Endothelial cell of hepatic sinusoid (primary cell): ENCODE results near the gene KIAA0930.

Experiments
- in situ Hi-C: cut with HindIII; loops from 2 replicates; pipeline ENCODE4 v1.10.0; 2017; ENCODE audit warnings: low sequenced_read_pairs

KIAA0930 gene

DNA sequence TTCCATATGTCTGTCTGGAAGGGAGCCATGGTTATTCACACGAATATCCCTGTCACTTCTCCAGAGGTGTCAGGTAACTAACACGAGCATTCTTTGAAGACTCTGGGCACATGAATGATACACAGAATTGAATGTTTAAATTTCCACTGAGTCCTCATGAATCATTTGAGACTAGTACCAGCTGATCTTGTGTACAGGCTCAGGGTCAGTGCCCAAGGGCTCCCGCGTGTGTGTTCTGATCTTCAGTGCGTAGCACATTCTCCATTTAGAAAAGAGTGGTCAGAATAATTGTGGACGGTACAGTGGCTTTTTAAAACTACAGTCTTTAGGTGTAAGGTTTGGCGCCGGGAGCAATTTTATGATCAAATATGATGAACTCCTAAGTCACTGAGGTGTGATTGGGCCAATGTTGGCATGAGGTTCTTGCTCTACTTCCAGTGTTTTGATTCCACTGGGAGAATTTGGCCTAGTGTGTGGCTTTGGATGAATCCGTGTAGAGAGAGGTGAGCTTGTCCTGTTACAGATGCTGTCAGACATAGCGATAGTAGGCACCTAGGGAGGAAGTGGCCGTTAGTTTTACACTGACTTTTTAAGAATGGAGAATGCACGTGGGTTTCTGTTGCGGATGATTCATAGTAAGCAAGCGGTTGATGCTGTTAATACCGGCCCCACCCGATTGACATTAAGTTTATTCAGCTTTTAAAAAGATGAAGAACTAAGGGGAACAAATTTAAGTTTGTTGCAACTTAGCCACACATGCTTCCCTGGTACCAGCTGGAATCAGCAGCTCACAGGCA, 54.8 kb downstream of the KIAA0930 start:
- in situ Hi-C loops, result loop anchor here (10.0 kb wide), 1 partner anchor 149 kb away; no protein-coding TSS in a partner anchor

DNA sequence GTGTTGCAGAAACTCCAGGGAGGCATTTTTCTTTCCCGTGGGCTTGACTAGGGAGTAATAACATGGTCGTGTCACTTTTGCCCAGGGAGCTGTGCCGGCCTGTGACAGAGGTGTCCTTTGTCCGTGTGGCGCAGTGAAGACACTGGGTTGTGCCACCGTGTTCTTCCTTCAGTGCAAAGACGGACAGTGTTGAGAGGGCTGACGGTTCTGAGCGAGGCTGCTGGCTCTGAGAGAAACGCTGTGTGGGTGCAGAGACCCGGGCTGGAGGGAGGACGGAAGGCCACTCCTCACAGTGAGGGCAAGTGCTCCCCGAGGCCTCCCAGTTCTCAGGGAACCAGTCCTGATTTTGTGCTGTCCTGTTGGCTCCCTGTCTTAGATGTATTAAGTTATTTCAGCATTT, 56.7 kb downstream of the KIAA0930 start:
- in situ Hi-C loops, result loop anchor here (10.0 kb wide), 1 partner anchor 151 kb away; no protein-coding TSS in a partner anchor

DNA sequence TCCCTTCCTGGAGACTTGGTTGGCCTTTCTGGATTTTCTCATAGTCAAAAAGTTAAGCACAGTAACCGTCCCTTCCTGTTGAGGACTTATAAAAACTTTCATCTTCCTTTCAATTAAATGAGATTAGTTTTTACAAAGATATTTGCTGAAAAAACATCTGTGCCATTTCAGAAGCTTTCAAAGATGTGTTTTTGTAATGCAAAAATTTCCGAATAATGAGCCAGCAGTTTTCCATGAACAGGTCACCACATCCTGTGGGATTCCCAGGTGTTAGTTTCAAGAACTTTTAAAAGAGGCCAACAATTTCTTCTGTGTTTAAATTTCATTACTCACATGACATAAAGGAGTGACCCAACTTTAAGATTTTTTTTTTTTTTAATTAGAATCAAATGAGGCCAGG, 58.9 kb downstream of the KIAA0930 start:
- in situ Hi-C loops, result loop anchor here (10.0 kb wide), 1 partner anchor 153 kb away; no protein-coding TSS in a partner anchor

DNA sequence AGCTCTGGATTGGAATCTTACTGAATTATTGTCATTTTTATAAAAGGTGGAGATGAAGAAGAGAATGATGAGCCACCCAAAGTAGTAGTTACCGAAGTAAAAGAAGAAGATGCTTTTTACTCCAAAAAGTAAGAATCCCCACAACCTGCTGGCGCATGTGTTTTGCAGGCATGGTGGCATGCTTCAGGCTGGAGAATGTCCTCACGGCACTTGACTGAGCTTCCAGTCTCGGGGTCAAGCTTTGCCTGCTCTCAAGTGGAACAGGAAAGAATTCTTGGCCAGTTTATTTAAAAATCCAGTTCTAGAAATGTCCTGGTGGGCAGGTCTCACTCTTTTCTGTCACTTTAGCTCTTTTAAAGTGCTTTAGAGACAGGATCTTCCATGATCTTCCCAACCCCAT, 59.5 kb downstream of the KIAA0930 start:
- in situ Hi-C loops, result loop anchor here (10.0 kb wide), 1 partner anchor 154 kb away; no protein-coding TSS in a partner anchor

DNA sequence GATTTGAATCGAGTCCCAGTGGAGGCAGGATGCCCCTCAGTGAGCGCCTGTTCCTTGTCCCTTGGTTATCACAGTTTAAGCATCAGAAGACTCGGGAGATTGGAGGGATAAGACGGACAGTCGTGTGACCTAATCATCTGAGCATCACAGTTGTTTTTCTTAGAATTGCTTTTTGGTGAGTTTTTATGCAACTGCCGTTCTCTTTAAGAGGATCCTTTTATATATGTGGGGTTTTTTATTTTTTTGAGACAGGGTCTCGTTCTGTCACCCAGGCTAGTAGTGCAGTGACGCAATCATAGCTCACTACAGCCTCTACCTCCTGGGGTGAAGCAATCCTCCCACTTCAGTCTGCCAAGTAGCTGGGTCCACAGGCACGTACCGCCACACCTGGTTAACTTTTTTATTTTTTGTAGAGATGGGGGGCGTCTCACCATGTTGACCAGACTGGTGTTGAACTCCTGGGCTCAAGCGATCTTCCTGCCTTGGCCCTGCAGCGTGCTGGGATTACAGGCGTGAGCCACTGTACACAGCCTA, 60.5 kb downstream of the KIAA0930 start:
- in situ Hi-C loops, result loop anchor here (10.0 kb wide), 1 partner anchor 155 kb away; no protein-coding TSS in a partner anchor

DNA sequence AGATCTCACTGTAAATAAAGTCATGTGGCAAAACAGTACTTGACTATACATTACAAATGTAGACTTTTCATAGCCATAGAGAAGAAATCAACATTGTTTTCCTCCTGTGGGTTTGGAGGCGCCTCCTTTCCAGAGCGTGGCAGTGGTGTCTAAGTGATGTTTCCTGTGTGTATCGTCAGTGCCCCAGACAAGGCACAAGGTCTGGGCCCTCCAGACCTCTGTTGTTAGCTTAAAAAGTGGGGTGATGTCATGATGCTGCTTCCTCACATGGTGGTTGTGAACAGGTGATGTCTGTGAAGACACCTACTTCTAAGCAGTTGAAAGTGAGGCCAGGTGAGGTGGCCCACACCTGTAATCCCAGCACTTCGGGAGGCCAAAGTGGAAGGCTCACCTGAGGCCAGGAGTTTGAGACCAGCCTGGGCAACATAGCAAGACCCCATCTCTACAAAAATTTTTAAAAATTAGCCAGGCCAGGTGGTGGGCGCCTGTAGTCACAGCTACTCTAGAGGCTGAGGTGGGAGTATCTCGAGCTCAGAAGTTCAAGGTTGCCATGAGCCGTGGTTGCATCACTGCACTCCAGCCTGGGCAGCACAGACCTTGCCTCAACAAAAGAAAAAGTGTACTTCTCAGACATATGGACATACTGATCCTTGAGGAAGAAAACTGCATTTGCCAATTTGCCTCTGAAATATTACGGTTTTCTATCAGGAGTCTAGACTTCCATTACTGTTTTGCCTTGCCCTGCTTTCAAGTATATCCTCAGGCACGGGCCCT, 61.2 kb downstream of the KIAA0930 start:
- in situ Hi-C loops, result loop anchor here (10.0 kb wide), 1 partner anchor 155 kb away; no protein-coding TSS in a partner anchor

DNA sequence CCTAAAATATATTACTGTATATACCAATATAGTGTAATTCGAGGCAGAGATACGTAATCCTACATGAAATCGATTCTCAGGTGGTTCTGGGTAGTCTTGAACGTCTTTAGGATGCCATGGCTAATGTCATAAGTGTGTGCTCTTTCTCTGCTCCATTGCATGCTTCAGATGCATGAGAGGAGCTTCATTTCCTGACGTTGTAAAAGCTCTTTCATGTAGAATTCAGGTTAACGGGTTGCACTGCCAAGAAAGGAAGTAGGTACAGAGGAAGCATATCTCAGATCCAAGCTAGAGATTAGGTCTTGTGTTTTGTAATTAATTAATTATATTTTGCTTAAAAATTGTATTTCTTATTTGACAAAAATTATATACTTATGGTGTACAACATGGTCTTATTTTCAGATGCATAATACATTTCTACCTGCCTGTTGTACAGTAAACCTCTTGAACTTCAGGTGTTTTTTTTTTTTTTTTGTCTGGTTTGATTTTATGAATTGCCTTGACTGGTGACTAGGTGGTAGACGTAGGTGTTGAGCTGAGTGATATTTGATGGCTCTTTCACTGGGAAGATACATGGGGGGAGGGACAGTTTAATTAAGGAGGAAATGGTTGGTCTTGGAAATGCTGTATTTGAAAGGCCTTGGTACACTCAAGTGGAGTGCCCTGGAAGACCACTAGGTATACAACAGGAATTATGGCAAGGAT, 67.7 kb downstream of the KIAA0930 start:
- in situ Hi-C loops, result no loop called here

DNA sequence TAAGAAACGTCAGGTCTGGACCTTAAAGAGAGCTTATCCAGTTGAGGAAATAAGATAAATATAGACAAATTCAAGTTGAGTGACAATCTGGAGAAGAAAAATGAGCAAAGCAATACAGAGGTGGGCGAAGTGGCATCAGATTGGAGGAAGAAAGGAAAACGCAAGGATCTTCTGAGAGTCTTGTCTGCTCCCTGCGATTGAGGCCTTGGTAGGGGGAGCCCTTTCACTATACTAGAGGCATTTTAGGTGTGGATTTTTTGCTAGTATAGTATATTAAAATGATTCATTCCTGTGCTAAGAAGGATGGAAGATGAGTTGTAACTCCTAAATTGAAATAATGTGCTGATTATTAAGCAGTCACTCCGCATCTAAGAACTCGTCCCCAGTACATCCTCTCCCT, 68.9 kb downstream of the KIAA0930 start:
- in situ Hi-C loops, result no loop called here

DNA sequence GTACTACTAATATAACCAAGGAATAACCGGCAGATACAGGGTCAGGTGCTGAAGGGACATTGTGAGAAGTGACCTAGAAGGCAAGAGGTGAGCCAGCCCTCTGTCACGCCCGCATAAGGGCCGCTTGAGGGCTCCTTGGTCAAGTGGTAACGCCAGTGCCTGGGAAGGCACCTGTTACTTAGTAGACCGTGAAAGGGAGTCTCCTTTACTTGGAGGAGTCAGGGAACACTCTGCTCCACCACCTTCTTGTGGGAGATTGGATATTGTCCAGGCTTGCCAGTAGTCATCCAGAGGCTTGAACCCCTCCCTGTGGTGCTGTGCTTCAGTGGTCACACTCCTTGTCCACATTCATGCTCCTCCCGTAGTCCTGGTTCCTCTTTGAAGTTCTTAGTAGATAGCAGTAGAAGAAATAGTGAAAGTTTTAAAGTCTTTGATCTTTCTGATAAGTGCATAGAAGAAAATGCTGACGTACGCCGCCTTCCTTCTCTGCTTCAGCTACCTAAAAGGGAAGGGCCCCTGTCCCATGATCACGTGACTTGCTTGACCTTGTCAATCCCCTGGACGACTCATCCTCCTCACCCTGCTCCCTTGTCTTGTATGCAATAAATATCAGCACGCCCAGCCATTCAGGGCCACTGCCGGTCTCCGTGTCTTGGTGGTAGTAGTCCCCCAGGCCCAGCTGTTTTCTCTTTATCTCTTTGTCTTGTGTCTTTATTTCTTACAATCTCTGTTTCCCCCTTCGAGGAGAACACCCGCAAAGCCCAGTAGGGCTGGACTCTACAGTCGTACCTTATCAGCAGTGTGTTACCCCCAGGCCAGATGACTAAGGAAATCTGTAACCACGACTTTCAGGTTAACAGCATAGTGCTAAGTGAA, 70.9 kb downstream of the KIAA0930 start:
- in situ Hi-C loops, result no loop called here

DNA sequence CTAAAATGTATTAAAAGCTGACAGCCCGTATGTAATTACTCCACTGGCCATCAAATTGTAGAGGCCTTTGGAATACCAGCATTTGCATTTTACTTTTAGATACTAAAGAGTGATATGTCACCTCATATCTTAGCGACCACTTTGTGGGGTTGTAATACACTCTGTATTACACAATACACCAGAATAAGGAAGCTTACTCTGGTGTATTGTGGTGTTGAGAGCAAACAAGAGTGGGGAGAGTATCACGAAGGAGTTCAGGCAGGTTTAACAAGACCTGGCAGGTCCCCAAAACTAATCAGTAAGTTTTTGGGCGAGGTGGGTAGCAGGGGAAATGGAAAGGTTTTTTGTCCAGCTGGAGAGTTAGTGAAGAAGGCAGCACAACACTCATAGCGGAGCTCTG, 73.8 kb downstream of the KIAA0930 start:
- in situ Hi-C loops, result no loop called here

DNA sequence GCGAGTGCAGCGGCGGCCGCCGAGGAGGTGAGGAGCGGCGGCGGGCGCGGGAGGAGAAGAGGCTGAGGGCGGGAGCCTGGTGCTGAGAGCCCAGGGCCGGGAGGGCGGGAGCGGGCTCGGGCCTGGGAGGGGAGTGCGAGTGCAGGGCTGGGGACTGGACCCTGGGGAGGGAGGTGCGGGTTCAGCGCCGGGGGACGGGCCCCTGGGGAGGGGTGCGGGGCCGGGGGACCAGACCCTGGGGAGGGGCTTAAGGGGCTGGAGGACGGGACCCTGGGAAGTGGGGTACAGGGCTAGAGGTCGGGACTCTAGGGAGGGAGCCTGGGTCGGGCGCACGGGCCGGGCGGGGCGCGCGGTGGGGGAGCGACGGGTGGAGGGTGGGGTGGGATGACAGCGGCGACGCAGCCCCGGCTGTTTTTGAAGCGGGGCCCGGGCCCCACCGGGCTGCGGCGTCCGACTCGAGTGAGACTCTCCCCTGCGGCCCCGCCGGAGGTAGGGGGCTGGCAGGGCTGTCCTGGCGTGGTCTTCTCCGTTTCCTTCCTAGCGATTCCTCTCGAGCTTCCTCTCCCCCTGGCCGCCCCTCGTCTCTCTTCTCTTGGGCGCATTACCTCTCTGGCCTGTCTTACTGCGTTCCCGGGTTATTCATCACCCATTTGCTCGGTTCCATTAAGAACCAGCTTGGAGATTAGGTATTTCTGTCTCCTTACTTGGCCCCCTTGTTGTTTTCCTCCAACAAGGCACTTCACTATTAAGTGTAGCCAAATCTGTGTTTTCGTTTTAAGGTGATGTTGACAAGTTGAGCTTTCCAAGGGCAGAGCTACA, 76.2 kb downstream of the KIAA0930 start:
- in situ Hi-C loops, result no loop called here

DNA sequence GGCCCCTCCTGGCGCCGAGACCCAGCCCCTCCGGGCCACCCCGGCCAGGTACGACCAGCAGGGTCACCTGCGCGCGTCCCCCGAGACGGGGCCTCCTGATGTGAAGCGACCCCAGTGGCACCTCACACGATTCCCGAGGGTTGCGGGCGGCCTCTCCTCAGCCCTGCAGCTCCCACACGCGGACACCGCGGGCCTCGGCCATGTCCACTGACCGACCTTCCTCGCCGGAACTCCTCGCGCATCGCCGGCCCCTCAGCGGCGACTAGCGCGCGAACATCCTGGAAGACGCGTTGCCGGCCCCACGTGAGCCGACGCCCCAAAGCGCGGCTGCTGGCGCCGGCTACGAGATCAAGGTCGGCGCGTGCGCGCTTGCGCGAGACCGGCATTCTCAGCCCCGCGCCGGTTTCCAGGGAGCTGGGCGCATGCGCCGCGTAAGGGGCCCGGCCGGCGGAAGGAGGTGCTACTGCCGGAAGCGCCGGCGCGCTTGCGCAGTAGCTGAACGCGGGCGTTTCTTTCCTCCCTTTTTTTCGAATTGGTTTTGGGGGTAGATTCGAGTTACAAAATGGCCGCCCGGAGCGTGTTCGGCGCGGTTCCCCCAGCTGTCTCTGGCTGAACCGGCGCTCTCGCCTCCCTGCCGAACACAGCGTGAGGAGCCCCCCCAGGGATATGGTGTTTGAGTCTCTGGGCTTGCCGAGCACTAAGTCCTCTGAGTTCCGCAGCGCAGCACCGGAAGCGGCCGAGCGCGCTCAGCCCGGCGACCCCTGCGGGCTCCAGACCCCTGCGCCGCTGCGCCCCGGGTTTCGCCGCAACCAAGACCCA, 77.0 kb downstream of the KIAA0930 start, which contains the start of gene NUP50:
Gene NUP50 (plus strand): TSS at position 475 of the 819 bp plus-strand sequence. CDS start 4,253 bp downstream, outside the sequence.
- in situ Hi-C loops, result no loop called here

DNA sequence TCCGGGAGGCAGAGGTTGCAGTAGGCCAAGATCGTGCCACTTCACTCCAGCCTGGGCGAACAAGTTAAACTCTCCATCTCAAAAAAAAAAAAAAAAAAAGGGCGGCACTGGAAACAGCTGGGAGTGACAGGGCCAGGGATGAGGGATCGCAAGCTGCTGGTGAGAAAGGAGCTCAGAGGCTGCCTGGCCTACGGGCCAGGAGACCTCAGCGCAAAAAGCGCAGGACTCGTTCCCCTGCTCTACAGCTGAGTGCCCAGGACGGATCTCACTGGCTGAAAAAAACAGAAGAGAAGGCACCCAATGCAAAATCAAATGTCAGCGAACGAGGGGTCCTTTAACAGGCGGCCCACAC, 77.6 kb downstream of the KIAA0930 start:
- in situ Hi-C loops, result no loop called here

DNA sequence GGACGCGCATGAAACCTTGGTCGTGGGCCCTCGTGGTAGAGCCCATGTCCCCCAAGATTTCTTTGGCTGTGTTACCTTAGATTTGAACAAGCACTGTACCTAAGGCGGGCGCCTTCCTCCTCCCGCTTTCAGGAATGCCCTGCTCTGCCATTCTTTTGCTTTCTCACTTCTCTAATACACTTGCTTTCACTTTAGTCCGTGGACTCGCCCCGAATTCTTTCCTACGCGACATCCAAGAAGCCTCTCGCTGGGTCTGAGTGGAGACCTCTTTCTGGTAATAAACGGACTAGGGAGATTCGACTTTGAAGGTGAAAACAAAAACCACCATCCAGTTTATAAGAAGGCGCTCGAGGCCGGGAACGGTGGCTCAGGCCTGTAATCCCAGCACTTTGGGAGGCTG, 78.2 kb downstream of the KIAA0930 start:
- in situ Hi-C loops, result no loop called here

DNA sequence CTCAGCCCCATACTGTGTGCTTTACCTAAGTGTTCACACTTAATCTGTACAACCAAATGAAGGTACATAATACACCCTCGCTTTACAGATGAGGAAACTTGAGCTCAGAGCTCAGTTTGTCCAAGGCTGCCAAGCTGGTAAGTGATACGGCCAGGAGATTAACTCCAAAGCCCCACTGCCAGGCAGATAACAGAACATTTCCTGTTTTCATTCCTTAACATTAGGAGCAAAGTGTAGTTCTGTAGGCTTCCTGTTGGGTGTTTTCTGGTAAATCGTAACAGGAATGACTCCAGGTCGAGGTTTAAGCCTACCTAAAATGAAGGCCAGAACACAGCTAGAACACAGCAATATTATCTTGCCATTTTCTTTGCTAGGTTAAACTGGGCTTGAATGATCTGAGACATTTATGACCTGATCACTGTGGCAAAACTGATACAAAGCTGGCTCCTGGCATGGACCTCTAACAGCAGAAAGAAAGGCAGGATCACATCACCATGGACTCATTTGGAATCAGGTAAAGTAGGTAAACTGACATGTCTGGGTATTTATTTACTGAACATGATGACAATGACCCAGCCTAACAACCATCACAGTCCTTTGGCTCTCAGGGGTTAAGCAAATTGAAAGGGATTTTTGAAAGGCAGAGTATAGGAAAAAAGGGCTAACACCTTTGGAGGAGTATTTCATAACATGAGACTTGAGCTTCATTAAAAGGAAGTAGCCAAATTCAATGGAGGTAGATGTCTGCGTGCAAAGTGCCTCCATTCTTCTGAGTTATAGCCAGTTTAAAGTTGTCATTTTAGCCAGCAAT, 80.8 kb downstream of the KIAA0930 start:
- in situ Hi-C loops, result no loop called here

DNA sequence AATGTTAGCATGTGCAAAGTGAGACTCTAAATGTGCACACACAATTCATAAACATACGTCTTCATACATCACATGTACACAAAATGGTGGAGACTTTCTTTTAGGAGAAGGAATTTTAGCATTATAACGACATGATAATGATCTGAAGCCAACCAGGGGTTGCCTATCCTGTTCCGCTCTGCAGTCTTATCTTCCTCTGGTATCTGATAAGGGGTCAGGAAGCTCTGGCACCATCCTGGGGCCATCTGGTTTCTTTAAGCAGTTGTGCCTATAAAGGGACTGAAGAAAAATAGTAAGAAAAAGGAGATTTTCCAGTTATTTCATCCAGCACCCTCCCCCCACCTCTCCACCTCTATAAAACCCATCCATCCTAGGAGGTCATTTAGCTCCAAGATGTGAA, 82.8 kb downstream of the KIAA0930 start:
- in situ Hi-C loops, result no loop called here

DNA sequence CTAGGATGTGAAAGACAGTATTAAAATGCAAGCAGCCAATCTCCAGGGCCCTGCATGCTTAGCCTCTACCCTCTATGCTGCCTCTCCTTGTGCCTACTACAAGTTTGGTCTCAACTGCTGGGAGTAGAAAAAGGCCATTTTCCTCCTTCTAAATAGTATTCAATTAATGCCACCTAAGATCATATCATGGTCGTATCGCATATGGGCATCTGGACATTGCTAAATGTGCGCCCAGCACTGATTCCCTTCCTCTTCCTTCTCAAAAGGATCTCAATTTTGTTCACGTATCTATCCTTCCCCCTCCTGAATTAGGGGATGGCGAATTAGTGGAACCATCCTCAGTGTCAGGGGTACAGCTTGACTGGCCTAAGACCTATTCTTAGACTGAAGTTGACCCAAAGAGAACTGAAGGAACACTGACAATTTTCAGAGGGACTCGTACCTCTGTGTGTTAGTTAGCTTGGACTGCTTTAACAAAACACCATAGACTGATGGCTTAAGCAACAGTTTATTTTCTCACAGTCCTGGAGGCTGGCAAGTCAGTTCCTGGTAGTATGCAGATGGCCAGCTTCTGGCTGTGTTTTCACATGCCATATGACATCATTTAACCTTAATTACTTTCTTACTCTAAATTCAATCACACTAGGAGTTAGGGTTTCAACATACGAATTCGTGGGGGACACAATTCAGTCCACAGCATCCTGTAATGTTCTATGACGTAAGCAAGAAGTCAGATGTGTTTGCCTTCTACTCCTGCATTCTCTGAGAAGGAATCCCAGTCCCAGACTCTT, 85.4 kb downstream of the KIAA0930 start:
- in situ Hi-C loops, result no loop called here
